IMR-90 (cell line): Measurements from ENCODE around the gene PTGES2. TPM values are rescaled to one million over a fixed set of nuclear protein-coding genes. Genes with fewer than 3 reads are reported as not detected.

ENCODE experiments used
- ATAC-seq: fragments of 200-7000 bp; cut with Tn5 transposase; 2 replicates; pipeline ENCODE4 v1.9.1; 2020; ENCODE audit warnings: low read depth, mild to moderate bottlenecking, moderate library complexity
- BruUV-seq: library from RNA; stranded (reverse); fragments of 400-500 nt; replicated peaks from 2 replicates; lab custom pipeline; 2021; lab: Mats Ljungman, UMichigan
- CTCF ChIA-PET: fragments of 300-600 bp; formaldehyde crosslinking; extraction: SDS; loops from one replicate; lab custom pipeline; 2021; ENCODE audit warnings: antibody characterized with exemption; lab: Yijun Ruan, JAX
- POLR2A ChIA-PET: fragments of 300-600 bp; sonication (Branson Sonifier 250); formaldehyde crosslinking; loops from one replicate; lab custom pipeline; 2022; ENCODE audit warnings: antibody characterized with exemption; ENCODE audit not compliant: unreplicated experiment; lab: Charles Lee
- DNase-seq: peaks from one replicate; pipeline ENCODE4 v3.0.0; 2013
- H2AFZ ChIP-seq: replicated peaks from 2 replicates; pipeline ENCODE3; 2013; ENCODE audit warnings: low read length, mild to moderate bottlenecking; ENCODE audit not compliant: poor library complexity
- H2AK5ac ChIP-seq: 2 replicates; pipeline ENCODE4 v1.6.1; 2013; ENCODE audit warnings: low read depth, low read length, inconsistent platforms
- H2AK9ac ChIP-seq: replicated peaks from 2 replicates; pipeline ENCODE3; 2013; ENCODE audit warnings: mild to moderate bottlenecking, low read depth, low read length, moderate library complexity; ENCODE audit not compliant: poor library complexity
- H2BK120ac ChIP-seq: 2 replicates; pipeline ENCODE4 v1.6.1; 2013; ENCODE audit warnings: low read depth, low read length, inconsistent platforms
- H2BK15ac ChIP-seq: 3 replicates; pipeline ENCODE4 v1.6.1; 2013; ENCODE audit warnings: low read depth, low read length, inconsistent platforms
- H2BK20ac ChIP-seq: 2 replicates; pipeline ENCODE4 v1.6.1; 2013; ENCODE audit warnings: low read depth, mild to moderate bottlenecking, inconsistent platforms, low read length, moderate library complexity
- H2BK5ac ChIP-seq: 2 replicates; pipeline ENCODE4 v1.6.1; 2013; ENCODE audit warnings: mild to moderate bottlenecking, low read depth, low read length, inconsistent platforms; ENCODE audit not compliant: poor library complexity, severe bottlenecking
- H3K14ac ChIP-seq: replicated peaks from 2 replicates; pipeline ENCODE4 v1.6.1; 2013; ENCODE audit warnings: low read depth, low read length, inconsistent platforms
- H3K18ac ChIP-seq: 2 replicates; pipeline ENCODE4 v1.6.1; 2013; ENCODE audit warnings: low read depth, low read length, control low read depth
- H3K23ac ChIP-seq: 2 replicates; pipeline ENCODE4 v1.6.1; 2013; ENCODE audit warnings: low read depth, low read length, inconsistent platforms
- H3K27ac ChIP-seq: 2 replicates; pipeline ENCODE4 v1.5.1; 2013; ENCODE audit warnings: mild to moderate bottlenecking, control low read depth, low read length; ENCODE audit not compliant: insufficient read depth
- H3K27me3 ChIP-seq: 2 replicates; pipeline ENCODE4 v1.6.1; 2013; ENCODE audit warnings: low read length; ENCODE audit not compliant: control insufficient read depth, insufficient read depth
- H3K36me3 ChIP-seq: 2 replicates; pipeline ENCODE4 v1.6.1; 2013; ENCODE audit warnings: low read length, mixed read lengths; ENCODE audit not compliant: control insufficient read depth, insufficient read depth
- H3K4ac ChIP-seq: 2 replicates; pipeline ENCODE4 v1.6.1; 2013; ENCODE audit warnings: low read depth, low read length, inconsistent platforms
- H3K4me1 ChIP-seq: 2 replicates; pipeline ENCODE4 v1.6.1; 2013; ENCODE audit warnings: low read length, mixed read lengths; ENCODE audit not compliant: control insufficient read depth, insufficient read depth
- H3K4me2 ChIP-seq: 2 replicates; pipeline ENCODE4 v1.6.1; 2013; ENCODE audit warnings: low read depth, mild to moderate bottlenecking, control low read depth, low read length, moderate library complexity
- H3K4me3 ChIP-seq: 2 replicates; pipeline ENCODE4 v1.5.1; 2013; ENCODE audit warnings: low read depth, mild to moderate bottlenecking, control low read depth, low read length, moderate library complexity; ENCODE audit not compliant: insufficient read depth
- H3K56ac ChIP-seq: 2 replicates; pipeline ENCODE4 v1.6.1; 2013; ENCODE audit warnings: low read length, inconsistent platforms; ENCODE audit not compliant: insufficient read depth; ENCODE audit errors: extremely low read depth
- H3K79me1 ChIP-seq, 2 experiments: 2 replicates each; pipeline ENCODE4 v1.6.1; 2013; ENCODE audit warnings: low read length in 2 of 2, inconsistent platforms in 1 of 2, low read depth in 1 of 2
- H3K9ac ChIP-seq: 2 replicates; pipeline ENCODE4 v1.6.1; 2013; ENCODE audit warnings: low read depth, low read length, control low read depth
- H3K9me1 ChIP-seq: 2 replicates; pipeline ENCODE4 v1.6.1; 2013; ENCODE audit warnings: low read length, inconsistent platforms; ENCODE audit not compliant: insufficient read depth
- H3K9me3 ChIP-seq: 2 replicates; pipeline ENCODE4 v1.6.1; 2013; ENCODE audit warnings: low read length; ENCODE audit not compliant: control insufficient read depth, insufficient read depth
- H4K20me1 ChIP-seq: 2 replicates; pipeline ENCODE4 v1.6.1; 2013; ENCODE audit warnings: low read length, inconsistent platforms; ENCODE audit not compliant: insufficient read depth
- H4K5ac ChIP-seq: 2 replicates; pipeline ENCODE4 v1.6.1; 2013; ENCODE audit warnings: mild to moderate bottlenecking, low read depth, low read length, control low read depth
- H4K8ac ChIP-seq, 2 experiments: 2 replicates each; pipeline ENCODE4 v1.6.1; 2013; ENCODE audit warnings: low read depth in 2 of 2, low read length in 2 of 2, control low read depth in 1 of 2, inconsistent platforms in 1 of 2
- H4K91ac ChIP-seq: 2 replicates; pipeline ENCODE4 v1.6.1; 2013; ENCODE audit warnings: low read depth, low read length, inconsistent platforms; ENCODE audit not compliant: insufficient read depth
- ELK1 ChIP-seq: fragments of 150-350 bp; IDR thresholded peaks from 2 replicates; pipeline ENCODE4 v1.6.1; 2016; ENCODE audit warnings: low read depth, mild to moderate bottlenecking, low read length, moderate library complexity, borderline replicate concordance
- FOS ChIP-seq: fragments of 150-350 bp; IDR thresholded peaks from 2 replicates; pipeline ENCODE4 v1.6.1; 2016; ENCODE audit warnings: low read depth, low read length
- MAFK ChIP-seq: IDR thresholded peaks from 2 replicates; pipeline ENCODE4 v1.6.1; 2012; ENCODE audit warnings: low read depth, low read length, improper control_type of control experiment
- MAZ ChIP-seq: IDR thresholded peaks from 2 replicates; pipeline ENCODE4 v1.6.1; 2012; ENCODE audit warnings: low read depth, mild to moderate bottlenecking, low read length, improper control_type of control experiment, moderate library complexity, borderline replicate concordance
- MXI1 ChIP-seq: IDR thresholded peaks from 2 replicates; pipeline ENCODE4 v1.6.1; 2012; ENCODE audit warnings: low read depth, mild to moderate bottlenecking, low read length, moderate library complexity, borderline replicate concordance
- NFE2L2 ChIP-seq: fragments of 150-350 bp; IDR thresholded peaks from 2 replicates; pipeline ENCODE4 v1.6.1; 2016; ENCODE audit warnings: low read depth, mild to moderate bottlenecking, low read length
- POLR2A ChIP-seq: IDR thresholded peaks from 2 replicates; pipeline ENCODE4 v1.6.1; 2012; ENCODE audit warnings: mild to moderate bottlenecking, low read depth, low read length
- USF2 ChIP-seq: fragments of 150-350 bp; IDR thresholded peaks from 2 replicates; pipeline ENCODE4 v1.6.1; 2017; ENCODE audit warnings: mild to moderate bottlenecking, antibody characterized with exemption, low read length, low read depth
- WGBS, 2 experiments: methylation state at CpG; one replicate each; pipeline versions ENCODE4 v1.1.5 to v1.1.7; 2013; ENCODE audit warnings: missing lambda C conversion rate in 2 of 2; ENCODE audit not compliant: insufficient read length in 1 of 2; ENCODE audit errors: extremely low coverage in 2 of 2; 5-methylcytosine and 5-hydroxymethylcytosine counted together
- dilution Hi-C: fragments of 300-500 bp; cut with HindIII; formaldehyde crosslinking; loops from one replicate; pipeline ENCODE4 v1.14.3; 2018; ENCODE audit warnings: low sequenced_read_pairs; ENCODE audit not compliant: unreplicated experiment
- in situ Hi-C: fragments of 300-500 bp; cut with MboI; formaldehyde crosslinking; loops from 3 replicates; pipeline ENCODE4 v1.14.3; 2019; ENCODE audit warnings: low sequenced_read_pairs, inconsistent platforms, mixed read lengths
- intact Hi-C: fragments of 100-400 bp; cut with micrococcal nuclease; formaldehyde crosslinking; loops from 2 replicates; pipeline ENCODE4 v1.10.0; 2022
- polyA plus RNA-seq, 3 experiments: library from polyadenylated mRNA; depleted of rRNA; stranded (reverse); fragments of >200 nt; gene quantifications; 2 replicates each; pipeline ENCODE4 v1.2.3, GENCODE V29; 2012; ENCODE audit warnings: low replicate concordance in 1 of 3
- total RNA-seq: library from RNA; depleted of rRNA; stranded (reverse); fragments of >200 nt; gene quantifications from 2 replicates; pipeline ENCODE4 v1.2.3, GENCODE V29; 2012

Gene PTGES2
- total and polyA plus RNA-seq, 2 of the 4 experiments (the other 2 are of a cell fraction), result 100 to 107 TPM

- no peak for TF ChIP-seq FOS
Measured at GRCh38 chr9:128094950-128095544, 32.5 kb downstream of the PTGES2 start (continued).

- Histone ChIP-seq H2BK20ac (peak overlapping the region; percentile 69; the same call in 1 of the 2 replicates), H3K56ac (no peak overlapping the region), H3K4me1 (peaks cover 39% of the 10 kb centered on the region), H3K4ac (peak overlapping the region; percentile 70), H3K4me2 (peak overlapping the region; percentile 89), H3K27ac (peak overlapping the region; percentile 49; the same call in 1 of the 2 replicates), H3K4me3 (peak overlapping the region; percentile 29; the same call in 1 of the 2 replicates), H3K18ac (peak overlapping the region; percentile 5; the same call in 1 of the 2 replicates), H4K8ac (peak overlapping the region in 1 of 2 experiments; percentile 65; a peak in 1 of 4 replicates), H3K9ac (no peak overlapping the region; the same call in 1 of the 2 replicates), H2AK9ac (no peak overlapping the region), H3K27me3 (no peaks in the 10 kb centered on the region), H2AK5ac (peak overlapping the region; percentile 93), H3K36me3 (no peaks in the 10 kb centered on the region), H2BK5ac (peak overlapping the region; percentile 68), H4K91ac (peak overlapping the region; percentile 59), H4K5ac (no peak overlapping the region; the same call in 1 of the 2 replicates), H2AFZ (peak overlapping the region; percentile 36), H2BK15ac (peak overlapping the region; percentile 29; the same call in 2 of the 3 replicates), H4K20me1 (peaks cover 20% of the 10 kb centered on the region), H3K79me1 (peaks cover 33 to 84% of the 10 kb centered on the region in 2 experiments), H3K23ac (no peak overlapping the region), H2BK120ac (peak overlapping the region; percentile 73), H3K14ac (peak overlapping the region; percentile 28), H3K9me3 (no peaks in the 10 kb centered on the region), H3K9me1 (peaks cover 13% of the 10 kb centered on the region; the same call in 1 of the 2 replicates)
- BruUV-seq, result no TSS peak
- WGBS, 2 experiments, result 46% methylated on average over 3 of the region's 8 CpGs; no CpG with 5 or more reads in 1 of the 2 experiments
- intact Hi-C loops, result no loop called here
- ATAC-seq (peak; percentile 71), DNase-seq (peak; percentile 97)
- dilution Hi-C loops, result no loop called here
- ChIA-PET CTCF (interaction anchor here (0.5 kb wide), 1 partner anchor 162 kb away, joined by 4 read pairs; no protein-coding TSS in a partner anchor), POLR2A (interaction anchor here (0.9 kb wide), 1 partner anchor 27 kb away, joined by 3 read pairs; the partner anchor contains the start of gene NAIF1)
- TF ChIP-seq NFE2L2 (peak; percentile 10; the same call in 1 of the 2 replicates), FOS (peak; percentile 28; the same call in 1 of the 2 replicates), MXI1 (peak; percentile 48; the same call in 1 of the 2 replicates), USF2 (no peak), ELK1 (no peak), POLR2A (peak; percentile 37; the same call in 1 of the 2 replicates), MAFK (peak; percentile 52; the same call in 1 of the 2 replicates), MAZ (peak; percentile 55; the same call in 1 of the 2 replicates)
- in situ Hi-C loops, result no loop called here
Measured at GRCh38 chr9:128094166-128094949, 33.2 kb downstream of the PTGES2 start.
